Testis (tissue), 3 donors: ENCODE measurements around the gene TASOR. TPM values are rescaled to one million over a fixed set of nuclear protein-coding genes. Genes with fewer than 3 reads are reported as not detected.
A peak's percentile ranks its signal among the peaks of the same experiment; 100 is the strongest.
"Not testable (repeated sequence)": the region's sequence is repeated elsewhere in the genome, so short reads cannot be mapped to it uniquely, and the experiment has no call there.

Experiments used
- DNase-seq: peaks from one replicate; pipeline ENCODE4 v3.0.0-alpha.2; 2019
- H3K27ac ChIP-seq, 2 donors: fragments of 200-600 bp; sonication (generic); one replicate each; pipeline ENCODE4 v1.5.1; 2019
- H3K27me3 ChIP-seq: fragments of 200-600 bp; sonication (generic); one replicate; pipeline ENCODE4 v1.5.1; 2019
- H3K36me3 ChIP-seq: fragments of 200-600 bp; sonication (generic); one replicate; pipeline ENCODE4 v1.5.1; 2017; ENCODE audit warnings: low read depth; ENCODE audit errors: missing control alignments
- H3K4me1 ChIP-seq: fragments of 200-600 bp; sonication (generic); one replicate; pipeline ENCODE4 v1.5.1; 2019
- H3K4me3 ChIP-seq, 2 donors: fragments of 200-600 bp; sonication (generic); one replicate each; pipeline ENCODE4 v1.5.1; 2017 to 2019
- H3K9me3 ChIP-seq: fragments of 200-600 bp; sonication (generic); one replicate; pipeline ENCODE4 v1.5.1; 2017
- CTCF ChIP-seq, 3 experiments: fragments of 450-650 bp in 2 of 3; fragments of 200-600 bp in 1 of 3; sonication (generic) in 1 of 3; IDR thresholded peaks; one replicate each; pipeline ENCODE4 v1.5.1; 2016 to 2019; ENCODE audit warnings: antibody characterized with exemption in 3 of 3, mild to moderate bottlenecking in 2 of 3, moderate library complexity in 1 of 3
- POLR2A ChIP-seq: fragments of 450-650 bp; IDR thresholded peaks from one replicate; pipeline ENCODE4 v1.6.1; 2017; ENCODE audit warnings: antibody characterized with exemption, mild to moderate bottlenecking, moderate library complexity
- WGBS, 2 donors: methylation state at CpG; one replicate each; pipeline ENCODE4 v1.1.5; 2018; 5-methylcytosine and 5-hydroxymethylcytosine counted together
- intact Hi-C: fragments of 100-400 bp; cut with DNase I; formaldehyde crosslinking; loops from one replicate; pipeline ENCODE4 v1.15.1; 2023; ENCODE audit warnings: low total_unique reads
- polyA plus RNA-seq: library from polyadenylated mRNA; stranded (reverse); fragments of 350-450 nt; fragmentation: Illumina TruSeq; extraction: RNeasy Lipid Tissue Mini Kit (QIAGEN cat#74804); gene quantifications from one replicate; pipeline ENCODE4 v1.2.3, GENCODE V29; 2014; ENCODE audit warnings: low read depth, low replicate concordance; ENCODE audit not compliant: insufficient read depth
- total RNA-seq, 2 donors: library from RNA; depleted of rRNA; stranded (reverse); fragments of >200 nt; gene quantifications; one replicate each; pipeline ENCODE4 v1.2.3, GENCODE V29; 2016

TASOR gene
- total and polyA plus RNA-seq, 3 donors from 2014 or later: 60.7 to 96.9 (median 90.7) TPM

- H3K36me3 ChIP-seq: no peaks in the 10 kb centered on the region
- WGBS, 2 donors: 75 to 83% methylated on average over 4 of the region's 4 CpGs
- no peak overlapping the region for H3K4me3 ChIP-seq
- H3K9me3 ChIP-seq: no peaks in the 10 kb centered on the region
- intact Hi-C loops: loop anchor here (5.0 to 10.0 kb wide), 2 partner anchors 95 to 287 kb away; no protein-coding TSS in a partner anchor
- no peak for DNase-seq
- H3K27me3 ChIP-seq: no peaks in the 10 kb centered on the region
- H3K27ac ChIP-seq: no peak overlapping the region
- no peak for TF ChIP-seq CTCF (IDR thresholded peaks at IDR 0.05)
- no peak for TF ChIP-seq POLR2A
- H3K4me1 ChIP-seq: peaks cover 5% of the 10 kb centered on the region
These were observed 17.1 kb upstream of the TASOR start for GRCh38 chr3:56700151-56700550.

DNA sequence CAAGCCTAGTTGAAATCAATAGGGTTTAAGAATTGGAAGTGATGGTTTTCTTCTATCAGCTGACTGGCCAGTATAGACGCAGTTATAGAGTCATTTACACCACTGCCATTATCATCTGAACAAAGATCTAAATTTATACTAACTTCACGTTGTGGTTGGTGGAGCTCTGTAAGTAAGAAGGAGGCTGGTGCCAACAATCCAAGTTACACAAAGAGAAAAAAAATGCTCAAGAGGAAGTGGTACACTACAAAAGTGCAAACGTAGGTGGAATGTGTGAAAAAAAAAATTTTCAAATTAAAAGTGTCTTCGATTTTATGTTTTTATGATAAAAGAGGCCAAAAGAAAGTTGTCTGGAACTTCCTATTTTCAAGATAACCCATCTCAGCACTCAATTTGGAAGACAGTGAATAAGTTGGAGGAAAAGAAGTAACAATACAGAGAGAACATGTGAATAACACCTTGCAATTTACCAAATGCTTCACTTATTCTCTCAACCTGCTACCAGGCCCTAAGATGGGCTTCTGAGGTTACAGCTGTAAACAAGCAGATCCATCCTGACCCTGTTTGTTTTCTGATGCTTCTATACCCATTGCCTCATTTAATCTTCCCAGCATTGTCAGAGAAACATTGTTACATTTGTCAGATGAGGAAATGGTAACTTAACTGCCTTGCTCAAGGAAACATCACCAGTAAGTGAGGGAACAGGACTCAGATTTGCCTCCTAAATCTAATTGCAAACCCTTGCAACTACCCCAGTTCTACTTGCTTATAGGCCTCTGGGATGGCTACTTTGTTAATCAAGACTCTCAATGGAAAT is 12.0 kb upstream of the TASOR start:
- Histone ChIP-seq H3K4me1 (peaks cover 9% of the 10 kb centered on the region), H3K9me3 (no peaks in the 10 kb centered on the region), H3K36me3 (no peaks in the 10 kb centered on the region), H3K27ac (peak overlapping the region in 1 of 2 donors; percentile 55), H3K4me3 (no peak overlapping the region), H3K27me3 (no peaks in the 10 kb centered on the region)
- intact Hi-C loops: no loop called here
- no peak for DNase-seq
- WGBS, 2 donors: 54 to 58% methylated on average over 4 of the region's 4 CpGs
- TF ChIP-seq CTCF (IDR thresholded peaks at IDR 0.05) (no peak), POLR2A (no peak)

- Histone ChIP-seq H3K27me3 (no peaks in the 10 kb centered on the region), H3K4me1 (peaks cover 9% of the 10 kb centered on the region), H3K4me3 (no peak overlapping the region), H3K9me3 (no peaks in the 10 kb centered on the region), H3K27ac (no peak overlapping the region), H3K36me3 (no peaks in the 10 kb centered on the region)
- intact Hi-C loops: no loop called here
- DNase-seq: no peak
- TF ChIP-seq CTCF (IDR thresholded peaks at IDR 0.05) (no peak), POLR2A (no peak)
- 53 to 64% methylated on average over 3 of the region's 3 CpGs for WGBS, 2 donors
These were observed 10.7 kb upstream of the TASOR start for GRCh38 chr3:56693750-56694149.

DNA sequence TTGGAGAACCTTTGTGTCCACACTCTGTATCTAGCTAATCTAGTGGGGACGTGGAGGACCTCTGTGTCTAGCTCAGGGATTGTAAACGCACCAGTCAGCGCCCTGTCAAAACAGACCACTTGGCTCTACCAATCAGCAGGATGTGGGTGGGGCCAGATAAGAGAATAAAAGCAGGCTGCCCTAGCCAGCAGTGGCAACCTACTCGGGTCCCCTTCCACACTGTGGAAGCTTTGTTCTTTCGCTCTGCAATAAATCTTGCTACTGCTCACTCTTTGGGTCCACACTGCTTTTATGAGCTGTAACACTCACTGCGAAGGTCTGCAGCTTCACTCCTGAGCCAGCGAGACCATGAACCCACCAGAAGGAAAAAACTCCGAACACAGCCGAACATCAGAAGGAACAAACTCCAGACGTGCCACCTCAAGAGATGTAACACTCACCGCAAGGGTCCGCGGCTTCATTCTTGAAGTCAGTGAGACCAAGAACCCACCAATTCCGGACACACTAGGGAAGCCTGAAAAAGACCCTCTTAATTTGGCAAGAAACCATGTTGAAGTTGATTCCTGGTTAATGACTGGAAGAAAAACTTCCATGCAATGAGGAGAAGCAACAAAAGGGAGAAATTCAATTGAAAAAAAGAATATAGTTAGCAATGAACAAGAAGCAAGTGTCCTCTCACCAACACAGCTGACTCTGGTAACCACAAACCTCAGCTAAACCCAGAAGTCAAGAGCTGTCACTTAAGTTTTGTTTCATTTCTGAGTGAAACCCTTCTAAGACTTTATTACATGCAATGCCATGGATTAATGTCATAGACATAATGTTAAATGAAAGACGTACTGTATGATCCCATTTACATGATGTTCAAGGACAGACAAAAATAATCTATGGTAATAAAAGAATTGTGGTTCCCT is 9.7 kb upstream of the TASOR start:
- H3K9me3 ChIP-seq, H3K4me3 ChIP-seq, H3K36me3 ChIP-seq, H3K4me1 ChIP-seq, DNase-seq, H3K27me3 ChIP-seq, H3K27ac ChIP-seq, intact Hi-C loops: not testable (repeated sequence)
- 73 to 82% methylated on average over 15 of the region's 15 CpGs for WGBS, 2 donors

GRCh38 chr3:56692001-56692365 is 8.9 kb upstream of the TASOR start:
- H3K9me3 ChIP-seq, H3K4me1 ChIP-seq, H3K36me3 ChIP-seq, H3K27ac ChIP-seq, intact Hi-C loops, DNase-seq, H3K4me3 ChIP-seq, H3K27me3 ChIP-seq: not testable (repeated sequence)
- WGBS, 2 donors: 60 to 73% methylated on average over 1 to 21 of the region's 21 CpGs
